Tibial nerve (tissue), 4 donors: Measurements from ENCODE around the gene TTC7B.

Experiments used
- CTCF ChIP-seq, 5 experiments: fragments of 200-600 bp in 3 of 5; fragments of 450-650 bp in 2 of 5; sonication (generic) in 3 of 5; IDR thresholded peaks; one replicate each; pipeline ENCODE4 v1.5.1; 2016 to 2019; ENCODE audit warnings: antibody characterized with exemption in 5 of 5, mild to moderate bottlenecking in 3 of 5, moderate library complexity in 2 of 5
- EP300 ChIP-seq, 2 donors: sonication (generic); formaldehyde crosslinking; IDR thresholded peaks; one replicate each; pipeline ENCODE4 v1.6.1; 2017; ENCODE audit warnings: antibody characterized with exemption in 2 of 2, mild to moderate bottlenecking in 1 of 2
- POLR2A ChIP-seq, 2 donors: fragments of 450-650 bp; IDR thresholded peaks; one replicate each; pipeline ENCODE4 v1.6.1; 2017; ENCODE audit warnings: antibody characterized with exemption in 2 of 2, mild to moderate bottlenecking in 2 of 2, moderate library complexity in 2 of 2

DNA sequence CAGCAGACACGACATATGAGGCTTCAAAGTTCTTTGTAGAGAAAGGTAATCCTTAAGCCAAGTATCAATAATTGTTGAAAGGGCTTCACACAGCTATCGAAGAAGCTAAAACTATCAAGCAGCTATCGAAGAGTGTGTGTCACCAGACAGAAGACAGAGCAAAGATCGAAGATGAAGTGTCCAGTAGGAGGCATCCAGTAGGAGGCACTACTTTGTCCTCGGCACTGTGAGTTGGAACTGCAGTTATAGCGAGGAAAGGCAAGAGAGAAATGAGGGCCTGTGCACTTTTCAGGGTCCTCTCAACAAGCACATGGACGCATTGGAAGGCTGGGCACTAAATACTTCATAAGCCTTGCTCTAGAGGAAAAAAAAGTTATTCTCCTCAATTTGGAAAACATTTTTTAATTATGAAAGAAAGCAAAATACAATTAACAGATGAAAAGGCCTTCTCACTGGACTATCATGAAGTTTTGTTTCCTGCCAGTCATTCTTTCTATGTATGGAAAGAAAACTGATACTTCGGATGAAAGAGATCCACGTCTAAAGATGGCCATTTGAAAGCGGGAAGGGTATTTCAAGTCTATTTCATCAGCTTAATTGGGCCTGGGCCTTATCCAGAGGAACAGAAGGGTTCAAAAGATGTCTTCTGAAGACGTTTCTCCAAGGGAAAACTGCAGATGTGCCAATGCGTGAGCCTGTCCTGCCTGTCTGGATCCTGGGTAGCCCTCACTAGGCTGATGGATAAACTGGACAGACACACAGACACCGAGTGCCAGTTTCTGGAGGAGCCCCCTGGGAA, 244.9 kb downstream of the TTC7B start:
- no peak for TF ChIP-seq EP300 (IDR thresholded peaks at IDR 0.05)
- TF ChIP-seq CTCF (IDR thresholded peaks at IDR 0.05): no peak
- TF ChIP-seq POLR2A (IDR thresholded peaks at IDR 0.05): no peak
